CD4-positive, CD25-positive, alpha-beta regulatory T cell (primary cell): ENCODE data around the gene ST3GAL3. TPM values are rescaled to one million over a fixed set of nuclear protein-coding genes. Genes with fewer than 3 reads are reported as not detected.
A peak's percentile ranks its signal among the peaks of the same experiment; 100 is the strongest.
"Not testable (repeated sequence)": the region's sequence is repeated elsewhere in the genome, so short reads cannot be mapped to it uniquely, and the experiment has no call there.

Experiments used
- ATAC-seq, 2 donors: fragments of 150-1000 bp; cut with Tn5 transposase; one replicate each; pipeline ENCODE4 v1.10.0; 2021; ENCODE audit warnings: low read depth in 2 of 2, moderate number of reproducible peaks in 2 of 2, moderate library complexity in 1 of 2
- DNase-seq, 3 donors: peaks; one replicate each; pipeline versions ENCODE4 v3.0.0 to v3.0.0-alpha.2; 2012 to 2022; ENCODE audit warnings: mixed read lengths in 1 of 3
- H3K27ac ChIP-seq: one replicate; pipeline ENCODE4 v1.7.0; 2013; ENCODE audit warnings: mild to moderate bottlenecking, low read length; ENCODE audit not compliant: insufficient read depth, poor library complexity, severe bottlenecking
- H3K27me3 ChIP-seq: one replicate; pipeline ENCODE4 v1.7.0; 2013; ENCODE audit warnings: low read length; ENCODE audit not compliant: control insufficient read depth, insufficient read depth
- H3K36me3 ChIP-seq: one replicate; pipeline ENCODE4 v1.7.0; 2013; ENCODE audit warnings: mild to moderate bottlenecking, low read length, moderate library complexity; ENCODE audit not compliant: control insufficient read depth, insufficient read depth
- H3K4me1 ChIP-seq: 2 replicates; pipeline ENCODE4 v1.7.0; 2013; ENCODE audit warnings: mild to moderate bottlenecking, low read length; ENCODE audit not compliant: insufficient read depth, control insufficient read depth, poor library complexity, severe bottlenecking
- H3K4me3 ChIP-seq: one replicate; pipeline ENCODE4 v1.7.0; 2013; ENCODE audit warnings: low read depth, mild to moderate bottlenecking, low read length, moderate library complexity
- H3K9me3 ChIP-seq, 2 experiments: 1 replicate in 1 of 2; 2 replicates in 1 of 2; pipeline ENCODE4 v1.7.0; 2013; ENCODE audit warnings: low read length in 2 of 2, mild to moderate bottlenecking in 1 of 2, moderate library complexity in 1 of 2; ENCODE audit not compliant: control insufficient read depth in 2 of 2
- H3K27ac Mint-ChIP-seq, 3 donors: one replicate each; pipeline ENCODE4 v1.8.0; 2020 to 2022; ENCODE audit warnings: mild to moderate bottlenecking in 3 of 3, mixed read lengths in 3 of 3, moderate library complexity in 2 of 3
- H3K27me3 Mint-ChIP-seq: one replicate; pipeline ENCODE4 v1.8.0; 2022; ENCODE audit warnings: mild to moderate bottlenecking, mixed read lengths
- H3K36me3 Mint-ChIP-seq: one replicate; pipeline ENCODE4 v1.8.0; 2020; ENCODE audit warnings: mixed read lengths
- H3K4me1 Mint-ChIP-seq, 4 donors: one replicate each; pipeline ENCODE4 v1.8.0; 2020 to 2022; ENCODE audit warnings: mixed read lengths in 4 of 4, mild to moderate bottlenecking in 1 of 4
- H3K4me3 Mint-ChIP-seq, 4 donors: one replicate each; pipeline ENCODE4 v1.8.0; 2020 to 2022; ENCODE audit warnings: mild to moderate bottlenecking in 4 of 4, mixed read lengths in 4 of 4, moderate library complexity in 3 of 4
- H3K9me3 Mint-ChIP-seq, 7 donors: one replicate each; pipeline ENCODE4 v1.8.0; 2020 to 2022; ENCODE audit warnings: mixed read lengths in 7 of 7, mild to moderate bottlenecking in 3 of 7, moderate library complexity in 2 of 7
- polyA plus RNA-seq, 4 donors: library from polyadenylated mRNA; unstranded; fragments of 300-500 nt; fragmentation: Illumina TruSeq; gene quantifications; one replicate each; pipeline ENCODE4 v1.2.3, GENCODE V29; 2021
- total RNA-seq: library from RNA; stranded (reverse); gene quantifications from one replicate; pipeline ENCODE4 v1.2.3, GENCODE V29; 2022

Gene ST3GAL3
- total and polyA plus RNA-seq, 5 donors from 2014 or later, result 5.7 to 25.0 (median 8.5) TPM

- no peak overlapping the region for H3K4me3 ChIP-seq
- ATAC-seq (no peak), DNase-seq (no peak)
- Mint-ChIP-seq H3K27ac (peak overlapping the region in 1 of 3 donors; percentile 82), H3K4me1 (peaks cover 43 to 70% (median 58%) of the 10 kb centered on the region in 4 donors), H3K9me3 (no peaks in the 10 kb centered on the region), H3K27me3 (no peaks in the 10 kb centered on the region), H3K4me3 (no peak overlapping the region), H3K36me3 (peaks cover 9% of the 10 kb centered on the region)
- peaks cover 48% of the 10 kb centered on the region for H3K4me1 ChIP-seq
- no peaks in the 10 kb centered on the region for H3K27me3 ChIP-seq
- no peaks in the 10 kb centered on the region for H3K9me3 ChIP-seq
- H3K36me3 ChIP-seq, result no peaks in the 10 kb centered on the region
- H3K27ac ChIP-seq, result no peak overlapping the region
These were observed 125.7 kb downstream of the ST3GAL3 start for GRCh38 chr1:43832998-43833397.

GRCh38 chr1:43833902-43834279 is 126.6 kb downstream of the ST3GAL3 start:
- H3K9me3 ChIP-seq, H3K27me3 ChIP-seq, ATAC-seq, H3K4me3 ChIP-seq, H3K27ac ChIP-seq, DNase-seq, H3K36me3 ChIP-seq, H3K9me3 Mint-ChIP-seq, H3K27me3 Mint-ChIP-seq: not testable (repeated sequence)
- H3K4me1 ChIP-seq, result peaks cover 48% of the 10 kb centered on the region
- Mint-ChIP-seq H3K4me3 (peak overlapping the region in 2 of 4 donors; percentile 27 to 41), H3K4me1 (peaks cover 43 to 70% (median 62%) of the 10 kb centered on the region in 4 donors), H3K36me3 (peaks cover 12% of the 10 kb centered on the region), H3K27ac (peak overlapping the region in 1 of 3 donors; percentile 86)

GRCh38 chr1:43834280-43835081 is 127.1 kb downstream of the ST3GAL3 start:
- DNase-seq, result no peak
- H3K4me1 ChIP-seq, result peaks cover 48% of the 10 kb centered on the region
- no peaks in the 10 kb centered on the region for H3K9me3 ChIP-seq
- peaks cover 6% of the 10 kb centered on the region for H3K36me3 ChIP-seq
- no peak for ATAC-seq
- peaks cover 15% of the 10 kb centered on the region for H3K36me3 Mint-ChIP-seq
- H3K27me3 ChIP-seq, result no peaks in the 10 kb centered on the region
- no peaks in the 10 kb centered on the region for H3K27me3 Mint-ChIP-seq
- no peak overlapping the region for H3K4me3 ChIP-seq
- peak overlapping the region in 2 of 3 donors; percentile 32 to 86 for H3K27ac Mint-ChIP-seq
- no peaks in the 10 kb centered on the region for H3K9me3 Mint-ChIP-seq
- H3K27ac ChIP-seq, result no peak overlapping the region
- H3K4me1 Mint-ChIP-seq, result peaks cover 38 to 72% (median 61%) of the 10 kb centered on the region in 4 donors
- H3K4me3 Mint-ChIP-seq, result peak overlapping the region in 2 of 4 donors; percentile 27 to 41

GRCh38 chr1:43835082-43836021 is 128.0 kb downstream of the ST3GAL3 start:
- Histone ChIP-seq H3K9me3 (no peaks in the 10 kb centered on the region), H3K27ac (no peak overlapping the region), H3K27me3 (no peaks in the 10 kb centered on the region), H3K4me1 (peaks cover 48% of the 10 kb centered on the region), H3K36me3 (peaks cover 6% of the 10 kb centered on the region), H3K4me3 (no peak overlapping the region)
- peak overlapping the region; percentile 86 to 87 (median 86) for H3K27ac Mint-ChIP-seq
- no peak for ATAC-seq
- H3K4me3 Mint-ChIP-seq, result peak overlapping the region in 1 of 4 donors; percentile 63
- peaks cover 21% of the 10 kb centered on the region for H3K36me3 Mint-ChIP-seq
- H3K4me1 Mint-ChIP-seq, result peaks cover 35 to 71% (median 58%) of the 10 kb centered on the region in 4 donors
- H3K9me3 Mint-ChIP-seq, result no peaks in the 10 kb centered on the region
- no peaks in the 10 kb centered on the region for H3K27me3 Mint-ChIP-seq
- no peak for DNase-seq

- Histone ChIP-seq H3K4me3 (no peak overlapping the region), H3K27ac (peak overlapping the region; percentile 35), H3K9me3 (no peaks in the 10 kb centered on the region), H3K27me3 (no peaks in the 10 kb centered on the region), H3K4me1 (peaks cover 40% of the 10 kb centered on the region), H3K36me3 (peaks cover 11% of the 10 kb centered on the region)
- Mint-ChIP-seq H3K36me3 (peaks cover 25% of the 10 kb centered on the region), H3K27ac (peak overlapping the region in 2 of 3 donors; percentile 34 to 57), H3K27me3 (no peaks in the 10 kb centered on the region), H3K4me3 (peak overlapping the region in 2 of 4 donors; percentile 23 to 63), H3K4me1 (peaks cover 35 to 60% (median 52%) of the 10 kb centered on the region in 4 donors), H3K9me3 (no peaks in the 10 kb centered on the region)
- ATAC-seq (peak; percentile 86 to 87), DNase-seq (peak; percentile 33 to 86 (median 79))
These were observed 129.1 kb downstream of the ST3GAL3 start for GRCh38 chr1:43836267-43836951.

- H3K9me3 Mint-ChIP-seq, result peaks cover 0 to 2% (median 0%) of the 10 kb centered on the region in 7 donors
- Histone ChIP-seq H3K27ac (no peak overlapping the region), H3K36me3 (peaks cover 25% of the 10 kb centered on the region), H3K27me3 (no peaks in the 10 kb centered on the region), H3K9me3 (peaks cover 0 to 3% of the 10 kb centered on the region in 2 experiments), H3K4me3 (no peak overlapping the region), H3K4me1 (peaks cover 19% of the 10 kb centered on the region)
- peaks cover 43% of the 10 kb centered on the region for H3K36me3 Mint-ChIP-seq
- H3K4me3 Mint-ChIP-seq, result no peak overlapping the region
- DNase-seq (no peak), ATAC-seq (no peak)
- H3K4me1 Mint-ChIP-seq, result peaks cover 15 to 42% (median 29%) of the 10 kb centered on the region in 4 donors
- H3K27ac Mint-ChIP-seq, result peak overlapping the region in 1 of 3 donors; percentile 67
- H3K27me3 Mint-ChIP-seq, result no peaks in the 10 kb centered on the region
These were observed 131.7 kb downstream of the ST3GAL3 start for GRCh38 chr1:43839056-43839455.
